ENCODE data around the gene C9. TPM values are rescaled to one million over a fixed set of nuclear protein-coding genes. Genes with fewer than 3 reads are reported as not detected.
"Not testable (repeated sequence)": the region's sequence is repeated elsewhere in the genome, so short reads cannot be mapped to it uniquely, and the experiment has no call there.

C9 gene
- polyA plus RNA-seq (ENCODE audit: insufficient read depth in 1 of 5, insufficient read length in 5 of 5, low replicate concordance in 1 of 5): under 1 TPM in 1 of 5 donors, not detected in 4; 0.15 TPM
- long read RNA-seq, donor 1: 0 reads
- long read RNA-seq, donor 2: 0 reads
- long read RNA-seq, donor 3: 0 reads
- long read RNA-seq, donor 4: 0 reads
- long read RNA-seq, donor 5: 0 reads
- long read RNA-seq, donor 6: 0 reads
- long read RNA-seq, donor 7: 0 reads
- long read RNA-seq, donor 8: 0 reads

- DNase-seq: no peak
Measured at GRCh38 chr5:39364367-39364766, at the start of gene C9. Gene C9, minus strand, starts transcription at chr5:39364495. Its CDS starts 31 bp downstream, at chr5:39364464.

GRCh38 chr5:39413771-39414170 lies 49.5 kb upstream of the C9 start:
- no peak for DNase-seq

- no peak for DNase-seq
Measured at GRCh38 chr5:39412721-39413394, 48.6 kb upstream of the C9 start.

GRCh38 chr5:39411985-39412384 lies 47.7 kb upstream of the C9 start:
- DNase-seq: no peak

- DNase-seq: no peak
Measured at GRCh38 chr5:39411061-39411460, 46.8 kb upstream of the C9 start.

- no peak for DNase-seq
Measured at GRCh38 chr5:39409033-39409432, 44.7 kb upstream of the C9 start.

GRCh38 chr5:39405083-39405843 lies 41.0 kb upstream of the C9 start:
- DNase-seq: no peak

GRCh38 chr5:39403761-39404160 lies 39.5 kb upstream of the C9 start:
- not testable (repeated sequence) for DNase-seq

- not testable (repeated sequence) for DNase-seq
Measured at GRCh38 chr5:39402140-39402539, 37.8 kb upstream of the C9 start.

GRCh38 chr5:39400713-39401578 lies 36.7 kb upstream of the C9 start:
- DNase-seq: no peak

GRCh38 chr5:39399135-39400036 lies 35.1 kb upstream of the C9 start:
- DNase-seq: no peak

GRCh38 chr5:39396843-39397242 lies 32.5 kb upstream of the C9 start:
- DNase-seq: no peak

- DNase-seq: no peak
Measured at GRCh38 chr5:39395521-39395920, 31.2 kb upstream of the C9 start.

- DNase-seq: no peak
Measured at GRCh38 chr5:39394946-39395345, 30.7 kb upstream of the C9 start.

GRCh38 chr5:39390945-39391344 lies 26.6 kb upstream of the C9 start:
- no peak for DNase-seq

- no peak for DNase-seq
Measured at GRCh38 chr5:39387293-39387692, 23.0 kb upstream of the C9 start.

- DNase-seq: no peak
Measured at GRCh38 chr5:39384271-39384670, 20.0 kb upstream of the C9 start.

GRCh38 chr5:39381376-39381775 lies 17.1 kb upstream of the C9 start:
- DNase-seq: no peak

GRCh38 chr5:39379693-39380092 lies 15.4 kb upstream of the C9 start:
- DNase-seq: peak; percentile 80

GRCh38 chr5:39377613-39378012 lies 13.3 kb upstream of the C9 start:
- DNase-seq: no peak

- peak in 1 of 2 donors; percentile 36 for DNase-seq
Measured at GRCh38 chr5:39376293-39376714, 12.0 kb upstream of the C9 start.
